GM18951 (cell line): ENCODE measurements around the gene GNAT3.

Source experiments
- POLR2A ChIP-seq: IDR thresholded peaks from 4 replicates; pipeline ENCODE4 v1.6.1; 2011; ENCODE audit warnings: mild to moderate bottlenecking; ENCODE audit not compliant: insufficient read length, insufficient read depth; ENCODE audit errors: extremely low read depth
- in situ Hi-C: fragments of 300-500 bp; cut with MboI; formaldehyde crosslinking; loops from one replicate; pipeline ENCODE4 v1.12.0; 2022; ENCODE audit warnings: low sequenced_read_pairs, mixed read lengths, inconsistent platforms; ENCODE audit not compliant: unreplicated experiment

The GNAT3 gene

GRCh38 chr7:80511964-80512363 lies at the start of gene GNAT3:
GNAT3 (minus strand) TSS chr7:80512064; CDS start chr7:80511926, 138 bp downstream.
- TF ChIP-seq POLR2A: no peak
- in situ Hi-C loops: no loop called here

- in situ Hi-C loops: no loop called here
- no peak for TF ChIP-seq POLR2A
Observed at GRCh38 chr7:80558116-80558515, 46.3 kb upstream of the GNAT3 start.

GRCh38 chr7:80552031-80552694 lies 40.3 kb upstream of the GNAT3 start:
- TF ChIP-seq POLR2A: no peak
- in situ Hi-C loops: no loop called here

- TF ChIP-seq POLR2A: no peak
Observed at GRCh38 chr7:80550005-80550404, 38.1 kb upstream of the GNAT3 start.

GRCh38 chr7:80548840-80549530 lies 37.1 kb upstream of the GNAT3 start:
- TF ChIP-seq POLR2A: no peak
- in situ Hi-C loops: no loop called here

More at GRCh38 chr7:80550005-80550404, 38.1 kb upstream of the GNAT3 start:
- in situ Hi-C loops: no loop called here

GRCh38 chr7:80542398-80542797 lies 30.5 kb upstream of the GNAT3 start:
- in situ Hi-C loops: no loop called here
- TF ChIP-seq POLR2A: no peak

- no peak for TF ChIP-seq POLR2A
- in situ Hi-C loops: no loop called here
Observed at GRCh38 chr7:80540836-80541235, 29.0 kb upstream of the GNAT3 start.

- in situ Hi-C loops: no loop called here
- no peak for TF ChIP-seq POLR2A
Observed at GRCh38 chr7:80537091-80537490, 25.2 kb upstream of the GNAT3 start.

GRCh38 chr7:80536426-80536825 lies 24.6 kb upstream of the GNAT3 start:
- in situ Hi-C loops: no loop called here
- TF ChIP-seq POLR2A: no peak

GRCh38 chr7:80533287-80533686 lies 21.4 kb upstream of the GNAT3 start:
- in situ Hi-C loops: no loop called here
- no peak for TF ChIP-seq POLR2A

- in situ Hi-C loops: no loop called here
Observed at GRCh38 chr7:80532153-80532552, 20.3 kb upstream of the GNAT3 start.

GRCh38 chr7:80530136-80530535 lies 18.3 kb upstream of the GNAT3 start:
- in situ Hi-C loops: no loop called here
- TF ChIP-seq POLR2A: no peak

More at GRCh38 chr7:80532153-80532552, 20.3 kb upstream of the GNAT3 start:
- TF ChIP-seq POLR2A: no peak

- TF ChIP-seq POLR2A: no peak
- in situ Hi-C loops: no loop called here
Observed at GRCh38 chr7:80529362-80529761, 17.5 kb upstream of the GNAT3 start.

- in situ Hi-C loops: no loop called here
- TF ChIP-seq POLR2A: no peak
Observed at GRCh38 chr7:80528689-80529088, 16.8 kb upstream of the GNAT3 start.
